NCI-H82 treated with DMSO at 0.1 percent for 48 hours (cell line): ENCODE data around the gene MED12L.
A peak's percentile ranks its signal among the peaks of the same experiment; 100 is the strongest.

Experiments used
- DNase-seq: peaks from one replicate; lab custom pipeline; 2025; ENCODE audit not compliant: unreplicated experiment; lab: John Stamatoyannopoulos, UW

The MED12L gene

DNA sequence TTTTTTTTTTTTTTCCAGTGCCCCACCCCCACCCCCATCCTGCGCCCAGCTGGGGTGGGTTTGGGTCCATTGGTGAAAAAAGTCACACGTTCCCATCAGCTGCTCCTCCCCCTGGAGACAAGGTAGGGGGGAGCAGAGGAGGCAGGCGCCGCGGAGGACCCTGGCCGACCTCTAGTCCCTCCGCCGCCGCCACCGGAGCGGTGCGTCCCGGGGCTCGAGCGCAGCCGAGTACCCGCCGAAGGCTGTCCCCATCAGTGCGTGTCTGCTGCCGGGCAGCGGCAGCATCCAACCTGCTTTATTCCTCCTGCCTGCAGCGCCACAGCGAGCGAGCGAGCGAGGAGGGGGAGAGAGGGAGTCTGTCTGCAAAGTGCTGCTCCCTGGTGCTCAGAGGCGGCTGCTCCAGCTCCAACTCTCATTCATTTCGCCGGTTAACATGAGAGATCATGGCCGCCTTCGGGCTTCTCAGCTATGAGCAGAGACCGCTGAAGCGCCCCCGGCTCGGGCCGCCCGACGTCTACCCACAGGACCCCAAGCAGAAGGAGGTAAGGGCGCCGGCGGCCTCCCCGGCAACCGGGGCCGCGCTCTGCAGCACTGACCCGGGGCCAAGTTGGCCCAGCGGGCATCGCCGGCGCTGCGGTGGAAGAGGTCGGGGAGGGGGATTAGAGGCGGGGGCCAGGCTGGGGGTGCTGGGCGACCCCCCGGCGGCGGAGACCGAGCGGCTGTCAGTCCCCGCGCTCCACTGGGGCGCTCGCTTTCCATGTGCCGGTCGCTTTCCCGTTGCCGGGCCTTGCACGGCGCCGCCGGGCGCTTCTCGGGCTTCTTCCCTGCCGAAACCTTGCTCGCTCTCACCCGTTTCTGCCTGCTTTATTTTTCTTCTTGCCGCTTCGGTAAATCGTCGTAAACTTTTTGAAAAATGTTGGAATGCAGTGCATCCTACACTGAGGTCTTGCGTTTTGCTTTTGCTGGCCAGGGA is 1.3 kb downstream of the MED12L start:
- peak; percentile 22 for DNase-seq

DNA sequence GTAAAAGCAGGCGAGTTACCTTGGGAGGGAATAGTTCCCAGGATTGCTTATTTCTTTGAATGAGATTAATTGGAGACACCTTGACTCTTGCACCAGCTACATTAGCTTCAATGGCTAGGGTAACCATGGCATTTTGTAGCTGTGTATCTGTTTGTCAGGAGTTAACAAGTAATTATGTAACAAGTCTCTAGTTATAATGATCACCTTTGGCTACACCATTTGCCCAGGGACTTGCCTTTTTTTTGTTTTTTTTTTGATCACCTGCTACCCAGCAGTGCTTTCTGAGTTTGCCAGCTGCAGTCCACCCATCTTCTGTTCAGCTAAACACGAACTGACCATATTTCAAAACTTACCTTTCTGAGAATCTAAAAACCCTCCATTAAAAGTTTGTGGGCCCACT is 2.2 kb downstream of the MED12L start:
- no peak for DNase-seq

- no peak for DNase-seq
These were observed 6.4 kb downstream of the MED12L start for GRCh38 chr3:151091685-151092345.

DNA sequence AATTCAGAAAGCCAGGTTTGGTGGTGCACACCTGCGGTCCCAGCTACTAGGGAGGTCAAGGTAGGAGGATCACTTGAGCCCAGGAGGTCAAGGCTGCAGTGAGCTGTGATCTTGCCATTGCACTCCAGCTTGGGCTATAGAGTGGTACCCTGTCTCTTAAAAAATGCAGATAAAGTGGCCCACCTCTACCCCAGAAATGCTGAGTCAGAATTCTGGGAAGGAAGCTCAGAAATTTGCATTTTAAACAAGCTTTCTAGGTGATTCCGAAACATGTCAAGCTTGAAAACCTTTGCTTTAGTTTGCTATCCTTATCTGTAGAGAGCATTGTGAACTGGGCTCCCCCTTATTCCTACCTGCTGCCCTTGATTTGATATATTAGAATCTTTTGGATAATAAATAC is 7.7 kb downstream of the MED12L start:
- DNase-seq = no peak

GRCh38 chr3:151093905-151094304 is 8.4 kb downstream of the MED12L start:
- no peak for DNase-seq

DNA sequence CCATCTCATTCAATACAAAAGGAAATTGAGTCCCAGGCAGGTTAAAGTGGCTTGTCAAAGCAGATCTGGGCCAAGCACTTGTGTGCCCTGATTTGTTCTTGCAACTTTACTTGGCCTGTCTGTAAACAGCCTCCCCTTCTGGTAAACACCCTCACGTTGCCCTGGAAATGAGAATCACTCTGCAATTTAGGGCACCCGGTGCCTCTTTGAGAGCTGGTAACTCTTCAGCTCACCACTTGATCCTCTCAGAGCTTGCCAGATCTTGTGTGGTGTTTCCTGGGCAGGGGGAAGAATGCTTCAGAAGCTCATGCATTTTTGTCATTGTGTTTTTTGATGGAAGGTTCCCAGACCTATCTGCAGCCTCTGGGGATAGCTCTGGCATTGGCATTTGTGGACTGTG is 11.3 kb downstream of the MED12L start:
- no peak for DNase-seq

DNA sequence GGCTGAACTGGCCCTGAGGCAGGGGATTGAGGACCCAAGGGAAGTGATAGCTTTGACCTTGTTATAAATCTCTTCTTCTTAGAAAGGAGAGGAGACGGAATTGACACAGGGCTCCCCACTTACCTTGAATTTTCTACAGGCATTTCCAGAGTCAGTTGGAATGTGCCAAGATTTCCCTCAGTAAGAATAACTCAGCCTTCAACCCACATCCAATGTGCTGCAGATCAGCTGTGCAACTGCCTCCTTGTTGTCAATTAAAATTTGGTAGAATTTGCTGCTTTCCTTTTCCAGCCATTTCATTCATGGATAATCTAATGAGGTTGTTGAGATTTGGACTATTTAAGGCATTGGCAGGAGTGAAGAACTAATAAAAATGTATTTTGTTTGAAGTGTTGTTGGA is 14.6 kb downstream of the MED12L start:
- no peak for DNase-seq

DNA sequence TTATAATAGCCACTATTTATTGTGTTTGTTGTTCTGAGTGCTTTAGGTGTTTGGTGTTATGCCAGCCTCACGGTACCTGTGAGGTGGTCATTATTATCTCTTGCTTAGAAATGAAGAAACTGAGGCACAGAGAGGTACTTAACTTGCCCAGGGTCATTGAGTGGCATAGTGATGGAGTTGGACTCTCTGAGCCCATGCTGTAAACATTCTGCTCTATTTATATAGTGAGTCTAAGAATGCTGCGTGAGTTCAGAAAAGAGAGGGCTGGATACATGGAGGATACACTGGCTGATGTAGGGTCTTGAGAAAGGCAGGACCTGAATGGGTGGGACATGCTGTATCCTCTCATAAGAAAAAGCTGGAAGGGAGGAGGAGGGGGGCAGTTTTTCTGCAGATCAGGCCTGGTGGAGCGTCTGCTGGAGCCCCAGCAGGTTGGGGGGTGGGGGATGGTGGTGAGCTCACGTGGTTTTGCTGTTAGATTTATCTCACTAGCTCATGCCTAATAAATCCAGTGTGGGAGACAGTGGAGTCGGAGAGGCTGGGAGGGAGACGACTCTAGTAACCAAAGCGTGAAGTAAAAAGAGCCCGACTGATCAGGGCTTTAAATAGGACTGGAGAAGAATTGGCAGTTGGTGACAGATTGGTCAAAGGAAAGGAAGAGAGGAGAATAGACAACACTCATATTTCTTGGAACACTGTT is 16.0 kb downstream of the MED12L start:
- no peak for DNase-seq

DNA sequence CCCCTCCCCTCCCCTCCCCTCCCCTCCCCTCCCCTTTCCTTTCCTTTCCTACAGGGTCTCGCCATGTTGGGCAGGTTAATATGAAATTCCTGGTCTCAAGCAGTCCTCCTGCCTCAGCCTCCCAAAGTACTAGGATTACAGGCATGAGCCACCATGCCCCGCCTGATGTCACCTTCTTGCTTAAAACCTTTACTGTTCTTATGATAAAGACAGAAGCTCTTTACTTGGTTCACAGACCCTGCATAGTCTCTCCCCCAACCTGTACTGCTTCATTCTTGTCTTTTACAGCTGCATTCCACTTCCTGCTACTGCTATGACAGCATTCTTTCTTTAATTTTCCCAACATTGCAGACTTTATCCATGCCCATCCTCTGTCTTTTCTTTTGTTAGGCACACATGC is 20.8 kb downstream of the MED12L start:
- DNase-seq = no peak

GRCh38 chr3:151107177-151107576 is 21.7 kb downstream of the MED12L start:
- no peak for DNase-seq

- DNase-seq = no peak
These were observed 22.2 kb downstream of the MED12L start for GRCh38 chr3:151107701-151108100.

- no peak for DNase-seq
These were observed 23.9 kb downstream of the MED12L start for GRCh38 chr3:151109286-151109800.

- no peak for DNase-seq
These were observed 27.3 kb downstream of the MED12L start for GRCh38 chr3:151112731-151113130.

GRCh38 chr3:151113343-151113742 is 27.9 kb downstream of the MED12L start:
- DNase-seq = no peak

DNA sequence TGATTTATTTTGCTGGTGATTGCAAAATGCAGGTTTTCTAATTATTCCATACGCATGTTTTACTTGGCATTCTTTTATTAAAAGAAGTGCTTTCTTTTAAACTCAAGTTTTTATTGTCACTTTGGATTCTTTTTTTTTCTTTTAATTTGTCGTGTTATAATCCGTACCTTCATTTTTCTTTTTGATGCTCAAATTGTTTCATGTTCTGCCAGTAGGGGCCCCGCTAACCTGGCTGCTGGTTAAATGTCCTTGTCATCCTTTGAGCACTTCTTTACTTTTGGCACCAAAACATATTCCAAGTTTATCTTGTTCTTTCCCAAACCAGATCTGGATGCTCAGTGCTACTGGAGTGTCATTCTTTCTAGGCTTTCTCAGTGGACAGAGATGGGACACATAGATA is 31.6 kb downstream of the MED12L start:
- DNase-seq = no peak

GRCh38 chr3:151119188-151119587 is 33.7 kb downstream of the MED12L start:
- no peak for DNase-seq

DNA sequence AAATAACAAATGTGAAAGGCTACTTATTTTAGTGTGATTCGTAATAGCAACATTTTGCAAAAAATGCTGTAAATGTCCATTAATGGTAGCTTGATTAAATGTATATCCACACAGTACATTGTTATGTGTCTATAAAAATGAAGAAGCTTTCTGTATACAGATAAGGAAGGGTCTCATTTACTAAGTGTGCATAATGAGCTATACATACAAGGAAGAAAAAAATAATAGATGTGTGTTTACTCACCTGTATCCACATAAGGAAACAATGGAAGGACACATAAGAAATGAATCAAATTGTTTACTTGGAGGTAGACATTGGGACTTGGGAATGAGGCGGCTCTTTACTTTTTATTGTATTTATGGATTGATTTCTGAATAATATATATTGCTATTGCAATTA is 34.9 kb downstream of the MED12L start:
- no peak for DNase-seq

DNA sequence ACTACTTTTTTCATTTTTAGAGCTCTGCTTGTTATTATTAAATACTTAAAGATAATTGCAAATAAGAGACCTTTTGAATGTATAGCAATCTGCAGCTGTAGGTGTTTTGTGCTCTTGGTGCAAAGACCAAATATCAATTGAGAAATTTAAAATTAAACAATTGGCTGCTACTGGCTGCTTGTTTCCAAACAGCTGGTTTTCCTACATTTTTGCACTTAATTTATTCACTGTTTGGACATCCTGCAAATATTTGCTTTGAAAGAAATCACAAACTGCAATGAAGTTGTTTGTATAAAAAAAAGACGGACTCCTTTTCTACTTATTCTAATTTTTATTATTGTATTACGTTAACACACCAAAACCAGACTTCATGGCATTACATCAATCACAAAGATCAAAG is 35.6 kb downstream of the MED12L start:
- no peak for DNase-seq

- no peak for DNase-seq
These were observed 38.4 kb downstream of the MED12L start for GRCh38 chr3:151123827-151124226.

DNA sequence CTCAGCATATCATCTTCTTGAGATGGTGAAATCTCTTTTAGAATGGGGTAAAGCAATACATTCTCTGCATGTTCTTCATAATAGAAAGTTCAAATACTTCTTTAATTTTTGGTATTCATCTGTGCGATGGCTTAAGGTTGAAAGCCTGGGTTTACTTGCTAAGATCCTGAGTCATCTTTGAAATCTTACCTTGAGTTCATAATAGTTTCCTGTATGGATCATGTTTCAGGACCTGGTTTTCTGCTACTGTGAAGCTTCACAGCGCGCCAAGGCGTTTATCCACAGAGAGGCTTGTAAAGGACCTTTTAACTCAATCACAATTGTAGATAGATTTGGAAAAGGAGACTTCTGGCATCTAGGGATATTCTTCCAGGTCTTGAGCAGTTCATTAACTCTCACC is 39.0 kb downstream of the MED12L start:
- no peak for DNase-seq

- DNase-seq = no peak
These were observed 45.0 kb downstream of the MED12L start for GRCh38 chr3:151130428-151130827.

DNA sequence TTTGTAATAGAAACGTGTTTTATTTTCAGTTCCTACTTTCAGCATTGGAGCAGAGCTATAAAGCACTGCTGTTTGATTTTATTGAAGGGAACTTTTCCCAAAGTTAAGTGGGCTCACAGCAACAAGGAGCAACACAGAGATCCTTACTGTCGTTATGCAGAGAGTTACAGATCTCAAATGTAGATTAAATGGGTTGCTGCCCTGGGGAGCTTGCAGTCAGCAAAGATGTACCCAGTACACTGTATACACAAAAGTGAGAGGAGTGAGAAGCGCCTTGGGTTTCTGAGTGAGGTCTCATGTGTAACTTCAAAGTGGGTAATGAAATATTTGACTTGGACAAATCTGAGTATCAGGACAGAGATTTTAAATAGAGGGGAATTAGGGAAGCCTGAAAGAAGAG is 47.7 kb downstream of the MED12L start:
- DNase-seq = no peak
